Measurements from ENCODE around the gene SRSF7. TPM values are rescaled to one million over a fixed set of nuclear protein-coding genes. Genes with fewer than 3 reads are reported as not detected.

SRSF7 gene
- polyA plus RNA-seq, 1 experiment: 238 TPM

DNA sequence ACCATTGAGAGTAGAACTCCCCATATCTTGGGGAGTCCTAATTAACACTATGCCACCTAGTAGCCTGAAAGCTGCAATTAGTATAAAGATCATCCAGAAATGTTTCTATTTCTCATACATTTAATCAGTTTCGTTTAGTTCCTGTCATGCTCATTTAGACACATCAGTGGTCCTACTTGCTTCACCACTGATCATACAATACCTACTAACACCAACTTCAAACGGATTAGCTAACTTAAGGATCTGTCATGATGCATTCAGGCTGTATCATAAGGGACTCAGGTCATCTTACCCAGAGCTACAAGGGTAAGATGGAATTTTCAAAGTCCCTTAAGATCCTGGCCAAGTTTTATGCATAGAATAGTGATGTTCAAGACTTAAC lies 6.8 kb downstream of the SRSF7 start:
- DNase-seq (ENCODE audit: low read depth, low spot score): no peak
- TF ChIP-seq CTCF (IDR thresholded peaks at IDR 0.05; ENCODE audit: low read depth, low read length): no peak
- CTCF ChIA-PET: interaction anchor here (0.5 to 2.2 kb wide), 8 partner anchors 10 to 368 kb away, joined by 3 to 13 read pairs (median 4); no protein-coding TSS in a partner anchor
- POLR2A ChIA-PET: interaction anchor here (0.6 kb wide), 1 partner anchor 10 kb away, joined by 3 read pairs; no protein-coding TSS in a partner anchor
- no peak overlapping the region for H3K27ac ChIP-seq (ENCODE audit: low read depth, low read length)
- no peak overlapping the region for H3K4me3 ChIP-seq (ENCODE audit: low read depth, low read length)
- no peaks in the 10 kb centered on the region for H3K9me3 ChIP-seq (ENCODE audit: control insufficient read depth, insufficient read depth, low read length)
- no peaks in the 10 kb centered on the region for H3K27me3 ChIP-seq (ENCODE audit: control insufficient read depth, insufficient read depth, low read length)

GRCh38 chr2:38743672-38744398 lies 7.3 kb downstream of the SRSF7 start:
- CTCF ChIA-PET: interaction anchor here (0.6 to 2.2 kb wide), 7 partner anchors 9 to 367 kb away, joined by 3 to 13 read pairs (median 4); no protein-coding TSS in a partner anchor

GRCh38 chr2:38742797-38743559 lies 8.2 kb downstream of the SRSF7 start:
- ChIA-PET POLR2A (interaction anchor here (1.6 to 4.4 kb wide), 2 partner anchors 8 to 427 kb away, joined by 3 to 25 read pairs; partner anchors contain the start of gene SRSF7), CTCF (interaction anchor here (1.1 to 2.2 kb wide), 4 partner anchors 161 to 427 kb away, joined by 3 to 13 read pairs (median 6); no protein-coding TSS in a partner anchor)
- H3K27me3 ChIP-seq (ENCODE audit: control insufficient read depth, insufficient read depth, low read length): no peaks in the 10 kb centered on the region
- no peak for TF ChIP-seq CTCF (IDR thresholded peaks at IDR 0.05; ENCODE audit: low read depth, low read length)
- no peak overlapping the region for H3K4me3 ChIP-seq (ENCODE audit: low read depth, low read length)
- no peak overlapping the region for H3K27ac ChIP-seq (ENCODE audit: low read depth, low read length)
- H3K9me3 ChIP-seq (ENCODE audit: control insufficient read depth, insufficient read depth, low read length): no peaks in the 10 kb centered on the region
- DNase-seq (ENCODE audit: low read depth, low spot score): no peak

More at GRCh38 chr2:38743672-38744398, 7.3 kb downstream of the SRSF7 start:
- Histone ChIP-seq H3K4me3 (ENCODE audit: low read depth, low read length) (no peak overlapping the region), H3K27me3 (ENCODE audit: control insufficient read depth, insufficient read depth, low read length) (no peaks in the 10 kb centered on the region), H3K9me3 (ENCODE audit: control insufficient read depth, insufficient read depth, low read length) (no peaks in the 10 kb centered on the region), H3K27ac (ENCODE audit: low read depth, low read length) (no peak overlapping the region)
- no peak for TF ChIP-seq CTCF (IDR thresholded peaks at IDR 0.05; ENCODE audit: low read depth, low read length)
- DNase-seq (ENCODE audit: low read depth, low spot score): no peak
- POLR2A ChIA-PET: interaction anchor here (0.6 to 4.4 kb wide), 2 partner anchors 8 to 11 kb away, joined by 3 to 25 read pairs; partner anchors contain the start of gene SRSF7

DNA sequence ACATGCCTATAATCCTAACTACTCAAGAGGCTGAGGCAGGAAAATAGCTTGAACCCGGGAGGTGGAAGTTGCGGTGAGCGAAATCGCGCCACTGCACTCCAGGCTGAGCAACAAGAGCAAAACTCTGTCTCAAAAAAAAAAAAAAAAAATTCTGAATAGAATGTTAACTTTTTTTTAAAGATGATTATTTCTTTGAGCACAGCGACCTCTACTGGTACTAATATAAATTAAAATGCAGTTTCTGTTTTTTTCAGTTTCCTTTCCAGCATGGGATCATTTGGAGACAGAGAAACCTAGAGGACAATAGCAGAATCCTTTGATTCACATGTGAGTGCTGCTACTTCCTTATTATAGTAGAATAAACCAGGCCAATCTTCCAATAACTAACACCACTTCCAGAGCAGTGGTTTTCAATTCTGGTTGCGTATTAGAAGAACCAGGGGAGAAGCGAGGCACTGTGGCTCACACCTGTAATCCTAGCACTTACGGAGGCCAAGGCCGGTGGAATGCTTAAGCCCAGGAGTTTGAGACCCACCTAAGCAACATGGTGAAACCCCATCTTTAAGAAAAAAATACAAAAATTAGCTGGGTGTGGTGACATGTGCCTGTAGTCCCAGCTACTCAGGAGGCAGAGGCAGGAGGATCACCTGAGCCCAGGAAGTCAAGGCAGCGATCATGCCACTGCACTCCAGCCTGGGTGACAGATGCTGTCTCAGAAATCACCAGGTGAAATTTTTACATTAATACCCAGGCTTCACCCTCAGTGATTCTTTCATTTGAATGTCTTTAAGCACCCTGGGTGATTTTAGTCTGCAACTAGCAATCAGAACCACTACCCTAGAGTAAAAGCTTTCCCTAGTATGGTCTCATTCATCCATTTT lies 10.1 kb downstream of the SRSF7 start:
- no peak for DNase-seq (ENCODE audit: low read depth, low spot score)
- CTCF ChIA-PET: interaction anchor here (0.6 to 2.4 kb wide), 20 partner anchors 11 to 512 kb away, joined by 3 to 24 read pairs (median 5); no protein-coding TSS in a partner anchor

More for the DNA sequence above, 10.1 kb downstream of the SRSF7 start:
- POLR2A ChIA-PET: interaction anchor here (1.1 to 4.4 kb wide), 2 partner anchors 9 to 10 kb away, joined by 3 to 25 read pairs; partner anchors contain the start of gene SRSF7
- peak; percentile 39 for TF ChIP-seq CTCF (IDR thresholded peaks at IDR 0.05; ENCODE audit: low read depth, low read length)
- no peak overlapping the region for H3K4me3 ChIP-seq (ENCODE audit: low read depth, low read length)
- H3K27ac ChIP-seq (ENCODE audit: low read depth, low read length): peak overlapping the region; percentile 34
- H3K27me3 ChIP-seq (ENCODE audit: control insufficient read depth, insufficient read depth, low read length): no peaks in the 10 kb centered on the region
- no peaks in the 10 kb centered on the region for H3K9me3 ChIP-seq (ENCODE audit: control insufficient read depth, insufficient read depth, low read length)
